Natural killer cell (primary cell): ENCODE data around the gene KY. TPM values are rescaled to one million over a fixed set of nuclear protein-coding genes. Genes with fewer than 3 reads are reported as not detected.

Experiments used
- ATAC-seq, 3 donors: fragments of 150-1000 bp in 2 of 3; fragments of 200-7000 bp in 1 of 3; cut with Tn5 transposase; 1 replicate in 1 of 3; 2 replicates in 2 of 3; pipeline ENCODE4 v1.10.0; 2021; ENCODE audit warnings: mild to moderate bottlenecking in 2 of 3, moderate library complexity in 2 of 3
- DNase-seq, 2 donors: peaks; one replicate each; pipeline versions ENCODE4 v3.0.0 to v3.0.0-alpha.2; 2013 to 2021; ENCODE audit warnings: mixed read lengths in 1 of 2
- H3K27ac ChIP-seq: one replicate; pipeline ENCODE4 v1.5.1; 2013; ENCODE audit warnings: mild to moderate bottlenecking, low read length
- H3K27me3 ChIP-seq: one replicate; pipeline ENCODE4 v1.6.1; 2013; ENCODE audit warnings: low read length; ENCODE audit not compliant: control insufficient read depth, insufficient read depth
- H3K36me3 ChIP-seq: one replicate; pipeline ENCODE4 v1.6.1; 2013; ENCODE audit warnings: low read length; ENCODE audit not compliant: control insufficient read depth, insufficient read depth
- H3K4me1 ChIP-seq: one replicate; pipeline ENCODE4 v1.6.1; 2013; ENCODE audit warnings: low read length; ENCODE audit not compliant: control insufficient read depth, insufficient read depth
- H3K4me3 ChIP-seq: one replicate; pipeline ENCODE4 v1.5.1; 2013; ENCODE audit warnings: low read length
- H3K9me3 ChIP-seq: one replicate; pipeline ENCODE4 v1.6.1; 2013; ENCODE audit warnings: low read length; ENCODE audit not compliant: control insufficient read depth, insufficient read depth
- H3K27ac Mint-ChIP-seq, 2 donors: one replicate each; pipeline ENCODE4 v1.8.0; 2022; ENCODE audit warnings: mild to moderate bottlenecking in 2 of 2, mixed read lengths in 2 of 2, moderate library complexity in 1 of 2
- H3K27me3 Mint-ChIP-seq, 2 donors: one replicate each; pipeline ENCODE4 v1.8.0; 2022; ENCODE audit warnings: low read depth in 2 of 2, mixed read lengths in 2 of 2
- H3K36me3 Mint-ChIP-seq: one replicate; pipeline ENCODE4 v1.8.0; 2022; ENCODE audit warnings: mixed read lengths
- H3K4me1 Mint-ChIP-seq, 2 donors: one replicate each; pipeline ENCODE4 v1.8.0; 2022; ENCODE audit warnings: mixed read lengths in 2 of 2
- H3K4me3 Mint-ChIP-seq: one replicate; pipeline ENCODE4 v1.8.0; 2022; ENCODE audit warnings: mild to moderate bottlenecking, moderate library complexity, mixed read lengths
- H3K9me3 Mint-ChIP-seq, 2 donors: one replicate each; pipeline ENCODE4 v1.8.0; 2022; ENCODE audit warnings: mixed read lengths in 2 of 2
- WGBS: methylation state at CpG from one replicate; pipeline ENCODE4 v1.1.7; 2013; ENCODE audit warnings: missing lambda C conversion rate; ENCODE audit not compliant: insufficient coverage; 5-methylcytosine and 5-hydroxymethylcytosine counted together
- intact Hi-C: fragments of 100-400 bp; cut with micrococcal nuclease; formaldehyde crosslinking; loops from one replicate; pipeline ENCODE4 v1.14.2; 2022
- total RNA-seq, 4 donors: library from RNA; stranded (reverse); fragments of 120-200 nt in 1 of 4; gene quantifications; one replicate each; pipeline versions ENCODE4 v1.2.3 to v1.2.4, GENCODE V29; 2013 to 2022
- TF ChIP-seq, protein P1 (sequence below): fragments of 200-600 bp; IDR thresholded peaks from one replicate; pipeline ENCODE4 v1.8.0; 2022; ENCODE audit warnings: antibody characterized with exemption

Gene KY
- total RNA-seq, 3 donors from 2014 or later (not counting 1 experiment from before 2014, with no cell fraction given), result 0.15 TPM; not detected in 2

DNA sequence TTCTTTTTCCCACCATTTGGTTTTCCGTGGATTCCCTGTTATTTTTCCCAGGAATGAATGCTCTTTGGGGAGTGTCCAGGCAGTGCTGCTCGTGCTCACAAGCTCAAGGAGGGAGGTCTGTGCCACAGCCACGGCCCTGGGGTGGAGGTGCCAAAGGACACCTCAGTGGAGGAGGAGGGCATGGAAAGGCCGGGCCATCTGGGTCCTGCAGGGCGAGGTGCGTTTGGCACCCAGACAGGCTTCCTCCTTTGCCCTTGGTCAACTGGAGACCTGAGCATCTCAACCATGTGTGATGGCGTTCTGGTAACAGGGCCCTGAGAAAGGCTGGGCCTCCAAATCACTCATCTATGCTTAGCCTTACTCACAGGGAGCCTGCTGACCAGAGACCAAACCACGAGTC, 25.4 kb downstream of the KY start:
- intact Hi-C loops, result no loop called here
- Mint-ChIP-seq H3K36me3 (peaks cover 2% of the 10 kb centered on the region), H3K4me1 (peaks cover 16 to 19% of the 10 kb centered on the region in 2 donors), H3K27me3 (peaks cover under 1% of the 10 kb centered on the region in 2 donors), H3K9me3 (peaks cover 0 to under 1% of the 10 kb centered on the region in 2 donors), H3K27ac (no peak overlapping the region), H3K4me3 (no peak overlapping the region)
- Histone ChIP-seq H3K4me3 (no peak overlapping the region), H3K9me3 (peaks cover 3% of the 10 kb centered on the region), H3K36me3 (no peaks in the 10 kb centered on the region), H3K27ac (no peak overlapping the region), H3K27me3 (no peaks in the 10 kb centered on the region), H3K4me1 (peaks cover 8% of the 10 kb centered on the region)
- no peak for ATAC-seq
- WGBS, result 79% methylated on average over 8 of the region's 8 CpGs
- TF ChIP-seq, protein P1, sequence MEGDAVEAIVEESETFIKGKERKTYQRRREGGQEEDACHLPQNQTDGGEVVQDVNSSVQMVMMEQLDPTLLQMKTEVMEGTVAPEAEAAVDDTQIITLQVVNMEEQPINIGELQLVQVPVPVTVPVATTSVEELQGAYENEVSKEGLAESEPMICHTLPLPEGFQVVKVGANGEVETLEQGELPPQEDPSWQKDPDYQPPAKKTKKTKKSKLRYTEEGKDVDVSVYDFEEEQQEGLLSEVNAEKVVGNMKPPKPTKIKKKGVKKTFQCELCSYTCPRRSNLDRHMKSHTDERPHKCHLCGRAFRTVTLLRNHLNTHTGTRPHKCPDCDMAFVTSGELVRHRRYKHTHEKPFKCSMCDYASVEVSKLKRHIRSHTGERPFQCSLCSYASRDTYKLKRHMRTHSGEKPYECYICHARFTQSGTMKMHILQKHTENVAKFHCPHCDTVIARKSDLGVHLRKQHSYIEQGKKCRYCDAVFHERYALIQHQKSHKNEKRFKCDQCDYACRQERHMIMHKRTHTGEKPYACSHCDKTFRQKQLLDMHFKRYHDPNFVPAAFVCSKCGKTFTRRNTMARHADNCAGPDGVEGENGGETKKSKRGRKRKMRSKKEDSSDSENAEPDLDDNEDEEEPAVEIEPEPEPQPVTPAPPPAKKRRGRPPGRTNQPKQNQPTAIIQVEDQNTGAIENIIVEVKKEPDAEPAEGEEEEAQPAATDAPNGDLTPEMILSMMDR, result no peak
- DNase-seq, result no peak

DNA sequence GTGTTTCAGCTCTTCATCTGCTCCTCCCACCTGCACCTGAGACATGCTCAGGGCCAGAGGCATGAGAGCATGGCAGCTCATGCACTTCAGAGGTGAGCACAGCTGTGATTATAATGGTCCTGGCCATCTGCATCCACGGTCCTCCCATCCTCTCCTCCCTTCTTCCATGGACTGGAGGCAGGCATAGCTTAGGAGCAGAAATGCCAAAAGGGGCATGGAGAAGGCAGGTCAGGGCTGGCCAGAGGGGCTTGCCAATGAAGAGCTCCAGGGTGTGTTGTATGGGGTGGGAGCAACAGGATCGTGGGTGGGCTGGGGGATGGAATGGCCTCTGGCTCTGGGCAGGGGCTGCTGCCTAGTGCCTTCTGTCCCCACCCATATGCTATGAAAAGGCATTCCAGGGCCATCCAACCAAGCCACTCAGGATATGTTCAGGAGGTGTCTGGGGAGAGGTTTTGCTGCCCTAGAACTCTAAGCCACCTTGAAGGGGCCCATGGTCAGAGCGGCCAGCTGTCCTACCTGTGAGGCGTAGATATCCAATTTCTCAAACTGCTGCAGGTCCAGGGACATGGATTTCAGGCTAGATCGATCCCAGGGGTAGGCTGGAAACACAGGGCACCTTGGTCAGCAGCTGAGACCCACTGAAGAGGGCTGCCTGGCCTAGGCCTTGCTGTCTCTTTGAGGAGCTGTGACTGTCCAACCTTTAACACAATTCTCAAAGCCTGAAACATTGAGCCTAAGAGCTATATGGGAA, 26.1 kb downstream of the KY start:
- Mint-ChIP-seq H3K4me3 (no peak overlapping the region), H3K4me1 (peaks cover 16 to 19% of the 10 kb centered on the region in 2 donors), H3K9me3 (no peaks in the 10 kb centered on the region), H3K27me3 (no peaks in the 10 kb centered on the region), H3K27ac (no peak overlapping the region), H3K36me3 (no peaks in the 10 kb centered on the region)
- H3K27ac ChIP-seq, result no peak overlapping the region
- no peak for ATAC-seq
- H3K4me3 ChIP-seq, result no peak overlapping the region
- TF ChIP-seq, protein P1, result no peak
- H3K9me3 ChIP-seq, result no peaks in the 10 kb centered on the region
- no peaks in the 10 kb centered on the region for H3K36me3 ChIP-seq
- intact Hi-C loops, result no loop called here
- no peaks in the 10 kb centered on the region for H3K27me3 ChIP-seq
- WGBS, result 85% methylated on average over 5 of the region's 5 CpGs
- DNase-seq, result no peak
- H3K4me1 ChIP-seq, result peaks cover 8% of the 10 kb centered on the region

DNA sequence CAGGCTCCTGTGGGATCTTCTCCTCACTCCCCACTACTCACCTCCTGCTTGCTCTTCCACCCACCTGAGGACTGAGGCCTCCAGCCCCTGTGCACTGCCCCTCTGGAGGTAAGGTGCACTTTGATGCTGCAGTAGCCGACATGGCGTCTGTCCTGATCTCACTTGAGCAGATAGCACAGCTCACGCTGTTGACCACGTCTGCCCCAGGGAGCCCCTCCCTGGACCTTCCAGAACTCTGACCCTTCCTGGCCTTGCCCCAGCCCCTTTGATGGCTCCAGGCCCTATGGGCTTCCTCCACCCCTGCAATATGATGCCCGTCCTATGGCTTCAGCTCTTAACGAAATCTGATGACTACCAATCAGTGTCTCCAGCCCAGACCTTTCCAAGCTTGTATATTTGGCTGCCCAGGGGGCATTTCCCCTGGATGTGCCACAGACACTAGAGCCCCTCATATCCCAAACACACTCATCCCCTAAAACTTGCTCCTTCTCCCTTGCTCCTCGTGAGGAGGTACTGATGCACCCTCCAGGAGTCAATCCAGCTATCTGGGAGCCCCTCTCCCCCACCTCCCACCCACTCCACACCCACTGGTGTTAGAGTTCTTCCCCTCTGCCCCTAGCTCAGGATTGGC, 27.1 kb downstream of the KY start:
- H3K4me1 ChIP-seq, result peaks cover 6% of the 10 kb centered on the region
- Mint-ChIP-seq H3K4me3 (no peak overlapping the region), H3K4me1 (peaks cover 14 to 18% of the 10 kb centered on the region in 2 donors), H3K9me3 (no peaks in the 10 kb centered on the region), H3K27ac (no peak overlapping the region), H3K27me3 (no peaks in the 10 kb centered on the region), H3K36me3 (no peaks in the 10 kb centered on the region)
- H3K27me3 ChIP-seq, result no peaks in the 10 kb centered on the region
- TF ChIP-seq, protein P1, result no peak
- no peak overlapping the region for H3K27ac ChIP-seq
- 88% methylated on average over 7 of the region's 7 CpGs for WGBS
- DNase-seq, result no peak
- H3K36me3 ChIP-seq, result no peaks in the 10 kb centered on the region
- no peaks in the 10 kb centered on the region for H3K9me3 ChIP-seq
- intact Hi-C loops, result no loop called here
- no peak overlapping the region for H3K4me3 ChIP-seq
- no peak for ATAC-seq
